Ectodermal cell (in vitro differentiated cells): Measurements from ENCODE around the gene JAG2.

Experiments used
- H3K27ac ChIP-seq: 2 replicates; pipeline ENCODE4 v1.7.0; 2013; ENCODE audit warnings: mild to moderate bottlenecking, low read depth, low read length; ENCODE audit not compliant: insufficient read depth, poor library complexity, severe bottlenecking
- H3K27me3 ChIP-seq: 2 replicates; pipeline ENCODE4 v1.7.0; 2013; ENCODE audit warnings: mild to moderate bottlenecking, low read length; ENCODE audit not compliant: insufficient read depth, control insufficient read depth, poor library complexity, severe bottlenecking
- H3K36me3 ChIP-seq: one replicate; pipeline ENCODE4 v1.7.0; 2013; ENCODE audit warnings: low read length; ENCODE audit not compliant: control insufficient read depth, insufficient read depth
- H3K4me1 ChIP-seq: one replicate; pipeline ENCODE4 v1.7.0; 2013; ENCODE audit warnings: low read length; ENCODE audit not compliant: control insufficient read depth, insufficient read depth
- H3K4me3 ChIP-seq: 2 replicates; pipeline ENCODE4 v1.7.0; 2013; ENCODE audit warnings: low read depth, low read length, control low read depth; ENCODE audit not compliant: insufficient read depth
- H3K9me3 ChIP-seq: 2 replicates; pipeline ENCODE4 v1.7.0; 2013; ENCODE audit warnings: mild to moderate bottlenecking, low read length, moderate library complexity; ENCODE audit not compliant: control insufficient read depth
- WGBS, 2 experiments: methylation state at CpG; one replicate each; pipeline ENCODE4 v1.1.7; 2013; ENCODE audit warnings: missing lambda C conversion rate in 2 of 2; 5-methylcytosine and 5-hydroxymethylcytosine counted together

Gene JAG2

DNA sequence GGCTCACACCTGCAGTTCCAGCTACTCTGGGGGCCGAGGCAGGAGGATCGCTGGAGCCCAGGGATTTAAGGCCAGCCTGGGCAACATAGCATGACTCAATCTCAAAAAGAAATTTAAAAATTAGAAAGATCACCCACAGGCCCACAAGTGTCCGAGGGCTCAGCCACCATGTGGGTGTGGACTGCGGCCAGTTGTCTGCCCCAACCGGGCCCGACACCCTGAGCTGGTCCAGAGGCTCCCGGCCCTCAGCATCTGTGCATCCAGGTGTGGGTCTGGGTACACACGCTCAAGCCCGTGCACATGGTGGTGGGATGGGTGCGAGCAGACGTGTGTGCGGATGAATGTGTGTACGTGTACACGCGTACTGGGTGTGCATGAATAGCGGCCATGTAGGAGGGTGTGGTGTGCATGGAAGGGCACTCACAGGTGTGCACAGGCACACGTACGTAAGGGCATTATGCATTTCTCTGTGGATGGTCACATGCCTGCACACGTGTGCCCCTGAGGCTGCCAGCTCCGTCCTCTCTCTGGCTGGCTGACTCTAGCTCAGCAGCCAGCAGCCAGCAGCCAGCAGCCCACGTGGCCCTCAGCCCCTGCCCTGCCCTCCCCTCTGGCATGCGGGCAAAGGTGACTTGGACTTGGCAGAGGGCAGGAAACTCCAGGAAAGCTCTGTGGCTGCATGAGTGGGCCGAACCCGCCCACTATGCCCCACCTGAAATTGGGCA, 35.8 kb upstream of the JAG2 start:
- Histone ChIP-seq H3K36me3 (no peaks in the 10 kb centered on the region), H3K4me1 (peaks cover 13% of the 10 kb centered on the region), H3K9me3 (no peaks in the 10 kb centered on the region), H3K27me3 (peaks cover 3% of the 10 kb centered on the region), H3K4me3 (no peak overlapping the region), H3K27ac (no peak overlapping the region)
- 90 to 91% methylated on average over 24 of the region's 24 CpGs for WGBS, 2 experiments

DNA sequence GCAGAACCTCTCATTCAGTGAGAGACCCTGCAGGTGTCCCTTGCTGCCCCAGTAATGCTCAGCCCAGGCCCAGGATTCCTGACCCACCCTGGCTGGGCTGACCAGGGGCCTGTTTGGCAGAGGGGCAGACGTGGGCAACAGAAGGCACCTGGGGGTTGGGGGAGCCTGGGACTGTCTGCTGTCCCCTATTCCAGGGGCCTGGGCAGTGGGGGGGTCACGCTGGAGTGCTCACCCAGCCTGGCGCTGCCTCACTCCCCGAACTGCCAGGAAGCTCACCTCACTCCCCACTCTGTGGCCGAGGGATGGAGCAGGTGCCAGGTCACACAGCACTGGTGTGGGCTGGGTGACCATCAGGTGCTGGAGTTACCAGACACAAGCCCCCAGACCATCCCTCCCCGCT, 35.1 kb upstream of the JAG2 start:
- peaks cover 13% of the 10 kb centered on the region for H3K4me1 ChIP-seq
- H3K9me3 ChIP-seq, result no peaks in the 10 kb centered on the region
- H3K36me3 ChIP-seq, result no peaks in the 10 kb centered on the region
- no peak overlapping the region for H3K27ac ChIP-seq
- 84 to 87% methylated on average over 6 of the region's 6 CpGs for whole genome bisulfite sequencing, 2 experiments
- H3K4me3 ChIP-seq, result no peak overlapping the region
- H3K27me3 ChIP-seq, result peaks cover 3% of the 10 kb centered on the region

DNA sequence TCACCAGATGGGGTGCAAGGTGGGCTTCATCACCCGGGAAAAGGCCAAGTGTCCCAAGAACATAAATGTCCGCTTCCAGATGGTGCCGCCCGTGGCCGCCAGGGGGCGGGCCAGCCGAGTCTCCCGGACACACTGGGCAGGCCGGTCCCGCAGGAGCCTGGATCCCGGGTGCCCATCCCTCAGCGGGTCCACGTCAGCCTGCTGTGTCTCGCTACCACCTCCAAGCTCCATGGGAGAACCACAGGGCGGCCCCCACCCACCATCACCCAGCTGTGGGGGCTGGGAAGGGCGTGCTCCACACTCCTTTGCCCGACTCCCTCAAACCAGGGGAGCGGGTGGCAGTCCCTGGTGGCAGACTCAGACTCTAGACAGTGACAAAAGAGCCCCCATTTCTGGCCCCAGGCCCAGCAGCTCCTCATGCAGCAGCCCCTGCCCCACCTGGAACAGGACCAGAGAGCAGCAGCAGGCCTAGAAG, 34.5 kb upstream of the JAG2 start:
- no peaks in the 10 kb centered on the region for H3K9me3 ChIP-seq
- 14 to 16% methylated on average over 18 of the region's 18 CpGs for WGBS, 2 experiments
- H3K36me3 ChIP-seq, result no peaks in the 10 kb centered on the region
- H3K4me1 ChIP-seq, result peaks cover 13% of the 10 kb centered on the region
- H3K27me3 ChIP-seq, result peaks cover 8% of the 10 kb centered on the region
- no peak overlapping the region for H3K4me3 ChIP-seq
- H3K27ac ChIP-seq, result no peak overlapping the region

DNA sequence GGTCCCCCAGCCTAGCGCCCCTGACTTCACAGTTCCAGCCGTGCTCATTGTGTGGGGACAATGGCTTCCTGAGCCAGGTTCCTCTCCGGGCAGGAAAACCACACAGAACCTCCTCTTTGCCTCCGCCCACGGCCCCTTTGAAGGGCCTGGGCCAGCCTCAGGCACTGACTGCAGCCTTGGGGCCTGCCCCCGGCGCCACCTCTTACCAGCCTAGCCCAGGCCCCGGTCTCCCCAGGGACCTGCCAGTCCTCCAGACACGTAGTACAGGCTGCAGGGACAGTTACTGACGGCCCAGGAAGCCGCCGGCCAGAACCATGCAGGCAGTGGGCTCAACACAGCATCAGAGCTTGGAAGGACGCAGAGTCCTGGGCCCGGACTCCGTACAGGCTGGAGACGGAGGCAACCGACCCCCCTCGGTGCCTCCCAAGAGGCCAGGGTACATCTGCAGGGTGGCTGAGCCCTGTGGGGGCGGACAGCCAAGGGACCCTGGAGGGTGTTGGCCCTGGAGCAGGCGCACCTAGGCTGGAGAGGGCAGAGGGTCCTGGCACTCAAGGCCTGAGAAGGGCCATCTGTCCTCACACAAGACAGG, 33.4 kb upstream of the JAG2 start:
- H3K4me3 ChIP-seq, result no peak overlapping the region
- no peaks in the 10 kb centered on the region for H3K36me3 ChIP-seq
- H3K4me1 ChIP-seq, result peaks cover 18% of the 10 kb centered on the region
- H3K27me3 ChIP-seq, result peaks cover 18% of the 10 kb centered on the region
- H3K27ac ChIP-seq, result no peak overlapping the region
- WGBS, 2 experiments, result 78 to 82% methylated on average over 20 of the region's 20 CpGs
- no peaks in the 10 kb centered on the region for H3K9me3 ChIP-seq

DNA sequence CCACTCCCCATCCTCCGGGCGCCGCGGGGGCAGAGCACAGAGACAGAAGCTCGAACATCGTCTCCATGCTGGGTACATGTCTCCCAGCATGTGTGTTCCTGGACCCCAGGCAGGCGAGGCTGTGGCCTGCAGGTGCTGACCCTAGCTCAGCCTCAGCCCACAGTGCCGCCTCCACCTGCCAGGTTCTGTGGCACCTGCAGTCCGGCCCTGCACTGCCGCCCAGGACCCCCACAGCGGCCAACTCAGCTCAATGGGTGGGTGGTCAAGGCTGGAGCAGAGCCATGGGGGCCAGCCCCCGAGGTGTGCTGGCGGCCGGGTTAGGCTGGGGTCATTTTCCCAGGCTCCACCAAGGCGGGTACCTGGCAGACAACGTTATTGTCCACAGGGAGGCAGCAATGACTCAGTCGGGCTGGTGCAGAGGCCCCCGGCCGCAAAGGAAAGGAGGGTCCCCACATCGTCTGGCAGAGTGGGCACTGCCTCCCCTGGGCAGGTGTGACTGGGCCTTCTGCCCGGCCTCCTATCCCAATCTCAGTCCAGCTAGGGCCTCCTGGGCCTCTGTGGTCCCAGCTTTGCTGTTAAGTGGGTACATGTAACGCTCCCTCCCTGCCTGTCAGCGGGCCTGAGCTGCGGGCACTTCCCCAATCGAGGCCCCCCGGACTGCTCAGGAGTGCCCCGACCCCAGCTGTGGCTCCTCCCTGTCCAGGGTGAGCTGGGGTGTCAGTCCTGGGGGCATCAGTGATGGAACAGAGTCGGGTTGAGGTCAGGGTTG, 32.8 kb upstream of the JAG2 start:
- no peak overlapping the region for H3K27ac ChIP-seq
- H3K4me1 ChIP-seq, result peaks cover 20% of the 10 kb centered on the region
- H3K9me3 ChIP-seq, result no peaks in the 10 kb centered on the region
- H3K4me3 ChIP-seq, result no peak overlapping the region
- peaks cover 19% of the 10 kb centered on the region for H3K27me3 ChIP-seq
- H3K36me3 ChIP-seq, result no peaks in the 10 kb centered on the region
- 81% methylated on average over 28 of the region's 28 CpGs for WGBS, 2 experiments

DNA sequence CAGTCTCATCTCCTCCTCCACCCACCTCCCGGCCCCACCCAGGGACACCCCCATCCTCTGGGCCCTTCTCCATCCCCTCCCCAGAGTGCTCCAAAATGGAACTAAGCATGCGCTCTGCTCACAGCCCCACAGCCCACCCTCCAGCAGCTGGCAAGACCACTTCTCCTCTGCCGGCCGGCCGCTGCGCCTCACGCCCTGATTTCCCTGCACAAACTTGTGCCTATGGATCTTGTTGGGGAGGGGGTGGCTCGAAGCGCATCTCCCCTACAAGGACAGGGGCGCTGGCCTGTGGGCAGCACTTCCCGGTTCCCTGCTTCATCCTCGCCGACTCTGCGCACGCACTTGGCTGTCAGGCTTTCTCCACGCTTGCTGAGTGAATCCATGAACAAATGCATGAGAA, 32.1 kb upstream of the JAG2 start:
- Histone ChIP-seq H3K4me1 (peaks cover 27% of the 10 kb centered on the region), H3K4me3 (no peak overlapping the region), H3K36me3 (no peaks in the 10 kb centered on the region), H3K27me3 (peaks cover 25% of the 10 kb centered on the region), H3K9me3 (no peaks in the 10 kb centered on the region), H3K27ac (no peak overlapping the region)
- 92 to 93% methylated on average over 16 of the region's 16 CpGs for WGBS, 2 experiments

DNA sequence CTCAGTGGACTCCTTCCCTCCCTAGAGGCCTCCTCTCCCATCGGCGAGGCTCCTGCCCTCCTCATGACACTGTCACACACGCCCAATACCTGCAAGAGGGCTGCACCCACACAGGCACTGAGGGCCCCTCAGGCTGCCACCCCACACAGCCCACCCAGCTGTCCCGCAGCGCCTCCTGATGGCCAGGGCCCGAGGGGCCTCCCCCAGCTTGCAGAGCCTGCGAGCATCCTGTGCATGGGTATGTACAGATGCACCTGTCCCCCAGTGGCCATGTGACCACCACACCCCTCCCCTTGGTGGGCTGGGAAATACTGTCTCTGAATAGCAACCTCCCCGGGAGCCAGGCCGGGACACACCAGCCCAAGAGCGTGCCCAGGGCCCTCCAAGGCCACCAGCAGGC, 31.5 kb upstream of the JAG2 start:
- Histone ChIP-seq H3K36me3 (no peaks in the 10 kb centered on the region), H3K4me1 (peaks cover 29% of the 10 kb centered on the region), H3K4me3 (no peak overlapping the region), H3K27me3 (peaks cover 31% of the 10 kb centered on the region), H3K27ac (no peak overlapping the region), H3K9me3 (no peaks in the 10 kb centered on the region)
- WGBS, 2 experiments, result 89 to 90% methylated on average over 10 of the region's 10 CpGs

DNA sequence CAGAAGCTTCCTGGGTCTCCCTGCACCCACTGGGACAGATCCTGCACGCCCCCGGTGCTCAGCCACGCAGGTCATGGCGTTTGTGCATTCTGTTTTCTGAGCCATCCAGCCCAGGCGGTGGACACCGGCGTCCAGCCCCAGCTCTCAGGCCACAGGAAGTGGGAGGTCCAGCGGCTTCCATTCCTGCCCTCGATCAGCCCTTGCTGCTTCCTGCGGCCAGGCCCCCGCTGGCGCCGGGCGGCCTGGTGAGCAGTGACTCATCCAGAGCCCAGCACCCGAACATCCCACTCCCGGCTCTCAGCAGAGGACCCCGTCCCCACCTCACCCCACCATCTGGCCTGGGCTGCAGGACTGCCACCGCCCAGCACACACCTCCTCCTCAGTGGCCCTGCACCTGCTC, 30.5 kb upstream of the JAG2 start:
- H3K36me3 ChIP-seq, result no peaks in the 10 kb centered on the region
- H3K27ac ChIP-seq, result no peak overlapping the region
- peaks cover 29% of the 10 kb centered on the region for H3K4me1 ChIP-seq
- H3K9me3 ChIP-seq, result no peaks in the 10 kb centered on the region
- no peak overlapping the region for H3K4me3 ChIP-seq
- 90 to 92% methylated on average over 18 of the region's 18 CpGs for WGBS, 2 experiments
- peaks cover 41% of the 10 kb centered on the region for H3K27me3 ChIP-seq

DNA sequence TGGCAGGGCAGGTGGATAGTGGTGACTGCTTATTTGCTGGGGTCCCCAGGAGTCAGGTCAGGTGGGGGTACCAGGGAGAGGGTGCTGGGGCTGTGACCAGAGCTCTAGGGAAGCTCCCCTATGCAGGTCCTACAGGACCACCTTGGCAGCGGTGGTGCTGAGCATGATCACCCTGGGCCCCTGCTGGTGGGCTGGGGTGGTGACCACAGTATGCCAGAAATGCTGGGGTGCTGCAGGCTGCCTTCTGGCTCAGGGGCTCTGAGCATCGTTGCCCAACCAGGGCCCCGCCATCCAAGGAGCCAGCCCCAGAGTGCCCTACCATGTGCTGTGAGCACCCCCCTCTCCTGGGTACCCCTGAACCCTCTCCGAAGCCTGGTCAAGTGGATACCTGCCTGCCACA, 30.0 kb upstream of the JAG2 start:
- H3K27ac ChIP-seq, result no peak overlapping the region
- H3K4me3 ChIP-seq, result no peak overlapping the region
- peaks cover 29% of the 10 kb centered on the region for H3K4me1 ChIP-seq
- H3K36me3 ChIP-seq, result no peaks in the 10 kb centered on the region
- peaks cover 46% of the 10 kb centered on the region for H3K27me3 ChIP-seq
- WGBS, 2 experiments, result 93 to 96% methylated on average over 4 of the region's 4 CpGs
- H3K9me3 ChIP-seq, result no peaks in the 10 kb centered on the region

DNA sequence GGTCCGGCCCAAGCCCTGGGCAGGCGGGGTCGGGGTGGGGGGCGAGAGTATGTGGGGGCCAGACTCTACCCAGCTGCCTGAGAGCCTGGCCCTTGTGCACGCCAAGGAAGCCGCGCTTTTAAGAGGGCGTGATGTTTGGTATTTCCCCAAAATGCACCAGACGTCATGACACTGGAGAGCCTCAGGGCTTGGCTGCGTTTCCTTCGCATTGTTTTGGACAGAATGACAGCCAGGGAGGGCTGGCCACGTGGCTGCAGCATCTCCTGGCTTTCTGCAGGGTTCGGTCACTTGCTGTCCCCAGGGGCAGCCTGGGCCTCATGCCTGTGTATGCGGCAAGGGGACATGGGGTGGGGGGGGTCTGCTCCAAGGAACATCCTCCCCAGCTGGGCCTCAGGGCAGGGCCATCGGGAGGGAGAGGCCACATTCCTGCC, 28.6 kb upstream of the JAG2 start:
- Histone ChIP-seq H3K9me3 (no peaks in the 10 kb centered on the region), H3K36me3 (no peaks in the 10 kb centered on the region), H3K27ac (no peak overlapping the region), H3K27me3 (peaks cover 45% of the 10 kb centered on the region), H3K4me1 (peaks cover 25% of the 10 kb centered on the region), H3K4me3 (no peak overlapping the region)
- whole genome bisulfite sequencing, 2 experiments, result 22% methylated on average over 15 of the region's 15 CpGs
